ENCODE measurements around the gene MARK2. TPM values are rescaled to one million over a fixed set of nuclear protein-coding genes. Genes with fewer than 3 reads are reported as not detected.

MARK2 gene
- total and polyA plus RNA-seq, 12 donors = 12.6 to 42.7 (median 37.3) TPM

- DNase-seq (no peak), ATAC-seq (no peak)
- intact Hi-C loops (cut with DNase I) = loop anchor here in 5 of 10 donors (10.0 kb wide), 1 partner anchor 176 kb away; the partner anchor contains the start of gene ZFTA (in 5 of the 5)
- Histone ChIP-seq H3K4me3 (no peak overlapping the region), H3K4me1 (peaks cover 8 to 59% (median 38%) of the 10 kb centered on the region in 9 donors), H3K27me3 (no peaks in the 10 kb centered on the region), H3K27ac (peak overlapping the region in 7 of 10 donors; percentile 12 to 77 (median 29)), H3K9me3 (no peaks in the 10 kb centered on the region), H3K36me3 (no peaks in the 10 kb centered on the region)
- 70 to 77% methylated on average over 6 of the region's 6 CpGs for WGBS, 2 donors
- no peak for TF ChIP-seq CTCF (IDR thresholded peaks at IDR 0.05)
These were observed 101.9 kb downstream of the MARK2 start for GRCh38 chr11:63940786-63941185.

- no peaks in the 10 kb centered on the region for H3K27me3 ChIP-seq
- no peak overlapping the region for H3K4me3 ChIP-seq
- intact Hi-C loops (cut with DNase I) = loop anchor here in 5 of 10 donors (10.0 kb wide), 1 partner anchor 177 kb away; the partner anchor contains the start of gene ZFTA (in 5 of the 5)
- peaks cover 8 to 64% (median 40%) of the 10 kb centered on the region in 9 donors for H3K4me1 ChIP-seq
- no peak for ATAC-seq
- TF ChIP-seq CTCF (IDR thresholded peaks at IDR 0.05) = no peak
- WGBS, 2 donors = 83 to 85% methylated on average over 4 of the region's 4 CpGs
- DNase-seq = no peak
- peaks cover 0 to 11% (median 5%) of the 10 kb centered on the region in 9 donors for H3K36me3 ChIP-seq
- no peak overlapping the region for H3K27ac ChIP-seq
- no peaks in the 10 kb centered on the region for H3K9me3 ChIP-seq
These were observed 103.0 kb downstream of the MARK2 start for GRCh38 chr11:63941901-63942300.

- WGBS, 2 donors = 85 to 93% methylated on average over 3 of the region's 3 CpGs
- intact Hi-C loops (cut with DNase I) = loop anchor here in 5 of 10 donors (10.0 kb wide), 1 partner anchor 178 kb away; the partner anchor contains the start of gene ZFTA (in 5 of the 5)
- H3K27ac ChIP-seq = no peak overlapping the region
- H3K4me1 ChIP-seq = peaks cover 8 to 64% (median 39%) of the 10 kb centered on the region in 9 donors
- peaks cover 0 to 20% (median 9%) of the 10 kb centered on the region in 9 donors for H3K36me3 ChIP-seq
- no peak for ATAC-seq
- no peak for TF ChIP-seq CTCF (IDR thresholded peaks at IDR 0.05)
- no peaks in the 10 kb centered on the region for H3K27me3 ChIP-seq
- H3K4me3 ChIP-seq = no peak overlapping the region
- no peak for DNase-seq
- H3K9me3 ChIP-seq = no peaks in the 10 kb centered on the region
These were observed 103.9 kb downstream of the MARK2 start for GRCh38 chr11:63942803-63943202.

- peaks cover 0 to 37% (median 10%) of the 10 kb centered on the region in 9 donors for H3K36me3 ChIP-seq
- H3K9me3 ChIP-seq = no peaks in the 10 kb centered on the region
- peak overlapping the region in 1 of 10 donors; percentile 22 for H3K4me3 ChIP-seq
- no peaks in the 10 kb centered on the region for H3K27me3 ChIP-seq
- ATAC-seq (peak; percentile 44 to 83 (median 70)), DNase-seq (peak; percentile 34 to 49)
- intact Hi-C loops (cut with DNase I) = loop anchor here in 9 of 10 donors (1.0 to 10.0 kb wide), 7 partner anchors 28 to 180 kb away; partner anchors contain the start of genes ZFTA (in 7 of the 9), MARK2 (in 1 of the 9) and RCOR2 (in 1 of the 9)
- H3K4me1 ChIP-seq = peaks cover 8 to 50% (median 24%) of the 10 kb centered on the region in 9 donors
- H3K27ac ChIP-seq = peak overlapping the region; percentile 20 to 79 (median 72)
- WGBS, 2 donors = 26 to 35% methylated on average over 8 of the region's 8 CpGs
- TF ChIP-seq CTCF (IDR thresholded peaks at IDR 0.05) = no peak
These were observed 106.1 kb downstream of the MARK2 start for GRCh38 chr11:63944987-63945386.

Data from heart right ventricle (tissue), 16 donors.